ENCODE data around the gene PSMC3.
A peak's percentile ranks its signal among the peaks of the same experiment; 100 is the strongest.

PSMC3 gene

GRCh38 chr11:47413908-47414684 lies 12.1 kb downstream of the PSMC3 start:
- DNase-seq (ENCODE audit: low read depth in 2 of 2), result no peak

DNA sequence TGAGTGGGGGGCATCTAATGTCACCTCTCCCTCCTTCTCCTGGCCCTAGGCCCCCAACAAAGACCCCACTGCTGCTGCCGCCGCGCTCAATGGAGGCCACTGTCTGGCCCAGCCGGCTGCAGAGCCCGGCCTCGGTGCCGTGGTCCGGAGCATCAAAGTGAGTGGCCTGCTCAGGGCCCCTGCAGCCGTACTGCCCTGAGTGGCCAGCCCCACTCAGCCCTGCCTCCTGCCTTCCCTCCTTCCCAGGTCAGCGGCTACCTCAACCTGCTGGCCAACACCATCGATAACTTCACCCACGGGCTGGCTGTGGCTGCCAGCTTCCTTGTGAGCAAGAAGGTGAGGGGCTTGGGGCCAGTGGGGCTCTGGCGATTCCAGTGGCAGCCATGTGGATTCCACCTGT lies 12.9 kb downstream of the PSMC3 start:
- DNase-seq (ENCODE audit: low read depth in 2 of 2), result no peak

DNA sequence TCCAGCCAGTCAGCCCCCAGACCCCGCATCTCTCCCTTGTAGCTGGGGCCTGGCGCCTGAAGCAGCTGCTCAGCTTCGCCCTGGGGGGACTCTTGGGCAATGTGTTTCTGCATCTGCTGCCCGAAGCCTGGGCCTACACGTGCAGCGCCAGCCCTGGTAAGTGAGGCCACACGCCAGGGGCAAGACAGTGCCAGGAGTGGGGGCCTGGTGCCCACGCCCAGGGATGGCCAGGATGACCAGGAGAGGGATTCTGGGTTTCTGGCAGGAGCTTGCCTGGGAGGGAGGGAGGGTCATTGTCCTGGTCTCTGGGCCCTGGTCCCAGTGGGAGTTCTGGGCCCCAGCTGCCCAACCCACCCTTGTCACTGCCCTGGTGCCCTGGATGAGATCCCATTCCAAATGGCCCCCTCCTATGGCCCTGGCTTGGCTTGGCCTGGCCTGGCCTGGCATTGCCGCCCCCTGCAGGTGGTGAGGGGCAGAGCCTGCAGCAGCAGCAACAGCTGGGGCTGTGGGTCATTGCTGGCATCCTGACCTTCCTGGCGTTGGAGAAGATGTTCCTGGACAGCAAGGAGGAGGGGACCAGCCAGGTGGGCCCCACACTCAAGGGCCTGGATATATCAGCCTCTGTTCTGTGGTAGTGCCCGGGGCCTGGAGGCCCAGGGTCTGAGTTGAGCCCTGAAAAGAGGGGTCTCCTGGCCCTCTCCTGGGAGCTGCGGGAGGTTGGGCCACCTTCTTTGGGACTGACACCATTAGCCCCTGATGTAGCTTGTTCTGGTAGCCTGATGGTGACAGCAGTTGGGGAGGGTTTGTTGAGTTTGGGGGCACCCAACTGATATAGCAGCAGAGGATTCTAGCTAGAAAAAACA lies 14.1 kb downstream of the PSMC3 start:
- DNase-seq (ENCODE audit: low read depth in 2 of 2), result peak in 1 of 2 donors; percentile 57

DNA sequence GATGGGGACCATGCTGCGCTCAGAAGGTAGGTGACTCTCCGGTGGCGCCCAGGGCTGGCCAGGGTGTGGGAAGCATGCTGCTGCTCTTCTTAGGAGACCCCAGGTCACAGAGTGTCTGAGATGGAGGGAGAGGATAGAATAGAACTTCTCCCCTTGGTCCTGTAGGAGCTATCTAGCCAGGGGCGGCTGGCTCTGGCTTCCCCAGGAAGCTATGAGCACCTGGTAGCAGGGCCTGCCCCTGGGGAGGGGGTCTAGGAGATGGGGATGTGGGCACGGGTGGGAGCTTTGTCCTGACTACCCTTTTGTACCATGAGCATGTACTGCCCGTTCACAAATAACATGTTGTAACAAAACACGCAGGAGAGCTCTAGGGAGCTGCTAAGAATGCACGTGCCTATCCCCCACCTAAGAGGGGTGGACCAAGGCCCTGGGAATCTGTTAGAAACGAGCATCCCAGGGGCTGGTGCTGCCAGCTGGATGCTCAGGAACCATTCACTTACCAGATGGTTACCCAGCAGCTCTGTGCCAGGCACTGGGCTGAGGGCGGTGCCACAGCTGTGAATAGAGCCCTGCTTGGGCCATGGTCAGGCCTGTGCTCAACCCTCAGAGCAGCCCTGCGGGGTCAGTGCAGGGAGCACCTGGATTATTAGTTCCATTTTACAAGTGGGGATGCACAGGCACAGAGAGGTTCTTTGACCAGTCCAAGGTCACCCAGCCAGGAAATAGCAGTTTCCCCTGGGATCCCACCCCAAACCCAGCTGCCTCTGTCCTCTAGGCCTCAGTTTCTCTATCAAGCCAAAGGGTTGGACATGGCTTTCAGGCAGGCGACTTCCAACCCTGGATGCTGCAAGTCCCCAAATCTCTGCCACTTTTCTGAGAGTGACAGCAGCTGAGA lies 15.6 kb downstream of the PSMC3 start:
- no peak for DNase-seq (ENCODE audit: low read depth in 2 of 2)

- DNase-seq (ENCODE audit: low read depth in 2 of 2), result no peak
These were observed 16.5 kb downstream of the PSMC3 start for GRCh38 chr11:47409440-47410369.

DNA sequence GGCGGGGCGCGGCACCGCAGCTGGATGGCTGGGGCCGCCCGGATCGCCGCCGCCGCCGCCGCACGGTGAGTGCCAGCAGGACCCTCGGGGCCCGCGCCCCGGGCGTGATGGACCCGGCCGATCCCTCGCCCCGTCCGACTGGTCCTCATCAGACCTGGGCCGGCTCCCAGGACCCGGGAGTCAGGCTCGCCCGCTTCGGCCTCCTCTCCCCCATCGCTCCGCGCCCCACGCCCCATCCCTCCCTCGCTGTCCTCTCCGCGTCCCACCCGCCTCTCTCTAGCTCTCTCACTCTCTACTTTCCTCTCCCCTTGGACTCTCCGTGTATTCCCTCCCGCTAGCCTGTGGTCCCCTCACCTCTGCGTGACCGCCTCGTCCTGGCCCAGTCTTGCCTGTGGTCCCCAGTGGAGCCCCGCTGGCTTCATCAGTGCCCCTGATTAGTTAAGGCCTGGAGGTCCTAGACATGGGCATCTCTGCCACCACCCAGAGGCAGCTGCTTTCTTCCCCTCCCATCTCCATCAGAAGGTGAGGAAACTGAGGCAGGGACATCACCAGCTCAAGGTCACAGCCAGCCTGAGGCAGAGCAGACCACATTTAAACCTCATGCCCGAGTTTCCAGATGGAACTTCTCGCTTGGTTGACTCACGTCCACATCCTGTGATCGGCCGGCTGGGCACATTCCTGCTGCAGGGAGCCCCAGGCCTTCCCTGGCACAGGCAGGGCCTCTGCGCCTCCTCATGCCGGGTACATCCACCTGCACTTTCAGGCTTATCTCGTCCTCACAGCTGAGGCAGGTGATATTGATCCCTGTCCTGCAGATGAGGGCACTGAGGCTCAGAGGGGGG lies 17.4 kb downstream of the PSMC3 start:
- no peak for DNase-seq (ENCODE audit: low read depth in 2 of 2)

DNA sequence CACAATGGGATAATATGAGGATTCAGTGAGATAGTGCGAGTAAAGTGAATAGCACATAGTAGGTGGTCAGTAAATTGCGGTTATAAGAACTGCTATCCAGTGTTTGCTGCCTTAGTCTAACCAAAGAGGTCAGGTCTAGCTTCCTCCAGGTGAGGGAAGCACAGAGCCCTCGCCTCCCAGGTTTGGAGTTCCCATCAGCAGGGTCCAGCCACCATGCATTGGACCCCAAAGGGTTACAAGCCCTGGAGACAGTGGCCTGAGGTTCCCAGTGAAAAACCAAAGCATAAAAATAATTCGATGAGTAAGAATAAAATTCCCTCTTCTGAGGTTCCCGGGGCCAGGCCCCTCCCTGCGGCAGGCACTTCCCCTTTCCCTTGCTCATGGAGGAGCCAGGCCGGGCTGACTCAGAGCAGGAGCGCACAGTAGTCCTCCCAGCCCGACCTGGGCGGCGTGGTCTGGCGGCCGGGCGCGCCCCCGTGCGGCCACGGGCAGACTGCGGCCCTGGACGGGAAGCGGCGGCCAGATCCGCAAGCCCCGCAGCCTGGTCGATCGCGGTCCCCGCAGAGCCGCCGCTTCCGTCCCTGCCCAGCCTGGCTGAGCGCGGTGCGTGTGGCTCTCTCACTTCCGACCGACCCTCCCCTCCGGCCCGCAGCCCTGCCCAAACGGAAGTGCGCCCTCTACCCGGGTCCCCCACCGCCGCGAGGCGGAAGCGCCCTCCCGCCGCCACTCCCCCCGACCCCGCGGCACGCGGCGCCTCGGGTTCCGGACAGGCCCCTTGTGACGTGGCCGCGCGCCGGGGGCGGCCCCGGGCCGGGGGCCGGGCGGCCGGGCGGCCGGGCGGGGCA lies 18.3 kb downstream of the PSMC3 start, which contains the start of gene SLC39A13:
TSS of gene SLC39A13 (plus strand) at position 845 of the 845 bp plus-strand sequence. CDS start 1,505 bp downstream, outside the sequence.
- peak; percentile 89 for DNase-seq (ENCODE audit: low read depth in 2 of 2)

DNA sequence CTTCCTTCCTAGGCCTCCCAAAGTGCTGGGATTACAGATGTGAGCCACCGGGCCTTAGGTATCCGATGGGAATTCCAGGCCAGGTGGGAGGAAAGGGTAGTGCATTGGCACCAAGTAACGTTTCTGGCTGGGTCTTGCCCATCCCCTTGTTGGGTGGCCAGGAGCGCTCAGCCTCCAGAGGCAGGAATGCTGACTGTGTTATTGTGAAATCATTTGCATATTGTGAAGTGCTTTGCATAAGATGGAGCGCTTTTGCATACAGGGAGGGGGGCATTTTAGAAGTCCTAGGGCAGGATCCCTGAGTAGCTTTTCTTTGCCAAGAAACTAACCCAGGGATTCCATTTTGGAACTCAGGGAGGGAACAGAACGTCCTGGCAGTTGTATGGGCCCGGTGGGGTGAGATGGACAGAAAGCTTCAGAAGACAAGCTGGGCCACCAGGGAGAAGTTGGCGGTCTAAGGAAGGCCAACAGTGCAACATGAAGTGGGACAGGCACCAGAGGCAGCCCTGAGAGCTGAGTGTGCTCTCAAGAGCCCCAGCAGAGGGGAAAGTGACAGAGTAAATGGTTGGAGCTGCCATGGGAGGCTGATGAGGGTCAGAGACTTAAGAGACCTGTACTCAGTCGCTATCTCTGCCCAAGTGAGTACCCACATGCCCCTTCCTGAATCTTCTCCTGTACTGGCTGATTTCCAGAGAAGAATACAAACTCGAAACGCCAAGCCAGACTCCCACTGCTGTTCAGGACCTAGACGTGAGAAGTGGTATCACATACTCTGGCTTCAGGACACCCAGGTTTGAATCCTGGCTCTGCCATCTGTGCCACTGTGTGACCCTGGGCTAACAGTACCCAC lies 19.1 kb downstream of the PSMC3 start:
- no peak for DNase-seq (ENCODE audit: low read depth in 2 of 2)

GRCh38 chr11:47403571-47403970 lies 22.7 kb downstream of the PSMC3 start:
- no peak for DNase-seq (ENCODE audit: low read depth in 2 of 2)

- no peak for DNase-seq (ENCODE audit: low read depth in 2 of 2)
These were observed 23.1 kb downstream of the PSMC3 start for GRCh38 chr11:47403135-47403534.

GRCh38 chr11:47400768-47401279 lies 25.4 kb downstream of the PSMC3 start:
- no peak for DNase-seq (ENCODE audit: low read depth in 2 of 2)

DNA sequence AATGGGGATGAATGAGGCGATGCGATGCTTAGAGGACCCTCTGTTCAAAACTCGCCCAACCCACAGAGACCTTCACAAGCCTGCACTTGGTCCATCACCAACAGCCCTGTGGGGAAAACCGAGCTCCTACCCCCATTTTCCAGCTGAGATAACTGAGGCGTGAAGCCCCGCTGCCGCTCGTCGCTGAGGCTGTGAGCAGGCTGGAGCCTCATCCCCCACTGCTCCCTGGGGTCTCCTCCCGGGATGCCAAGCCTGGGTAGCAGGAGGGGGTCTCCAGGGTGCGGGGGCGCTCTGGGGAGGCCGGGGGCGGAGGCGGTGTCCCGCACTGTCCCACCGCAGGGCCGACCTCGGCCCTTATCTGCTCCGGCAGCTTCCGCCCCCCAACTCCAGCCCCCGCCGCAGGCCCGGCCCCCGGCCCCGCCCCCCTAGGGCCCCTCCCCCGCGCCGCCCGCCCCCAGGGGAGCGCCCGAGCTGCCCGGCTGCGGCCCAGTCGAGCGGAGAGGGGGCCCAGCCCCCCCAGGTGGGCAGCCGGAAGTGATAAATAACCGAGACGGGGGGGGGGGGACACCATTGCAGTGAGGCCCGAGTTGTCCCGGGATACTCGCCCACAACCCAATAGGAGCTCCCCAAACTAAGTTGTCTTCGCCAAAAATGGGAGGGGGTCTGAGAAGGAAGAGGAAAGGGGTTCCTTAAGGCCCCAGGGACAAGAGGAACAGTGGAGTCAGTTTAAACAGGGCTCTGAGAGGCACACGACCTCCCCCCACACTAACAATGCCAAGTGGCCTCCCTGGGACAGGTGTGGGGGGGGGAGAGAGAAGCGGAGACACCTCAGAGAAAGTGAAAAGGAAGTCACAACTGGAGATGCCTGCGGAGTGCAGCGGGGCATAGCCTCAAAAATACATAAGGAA lies 26.1 kb downstream of the PSMC3 start:
- peak in 1 of 2 donors; percentile 39 for DNase-seq (ENCODE audit: low read depth in 2 of 2)

DNA sequence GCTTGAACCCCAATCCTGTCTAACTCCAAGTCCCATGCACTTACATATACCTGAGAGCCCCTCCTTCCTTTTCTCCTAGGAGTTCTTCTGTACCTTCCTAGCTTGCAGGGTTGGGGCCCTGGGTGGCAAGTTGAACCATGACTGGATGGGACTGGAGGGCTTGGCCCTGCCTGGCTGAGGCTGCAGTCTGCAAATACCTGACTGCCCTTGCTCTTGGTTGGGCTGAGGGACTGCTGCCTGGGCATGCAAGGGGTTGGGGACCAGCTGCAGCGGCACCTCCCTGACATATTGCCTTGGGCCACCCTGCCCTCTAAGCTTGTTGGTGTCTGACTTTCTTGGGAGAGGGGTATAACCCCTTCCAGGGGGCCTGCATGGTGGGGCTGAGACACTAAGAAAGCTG lies 27.7 kb downstream of the PSMC3 start:
- DNase-seq (ENCODE audit: low read depth in 2 of 2), result no peak

GRCh38 chr11:47398011-47398410 lies 28.2 kb downstream of the PSMC3 start:
- no peak for DNase-seq (ENCODE audit: low read depth in 2 of 2)

DNA sequence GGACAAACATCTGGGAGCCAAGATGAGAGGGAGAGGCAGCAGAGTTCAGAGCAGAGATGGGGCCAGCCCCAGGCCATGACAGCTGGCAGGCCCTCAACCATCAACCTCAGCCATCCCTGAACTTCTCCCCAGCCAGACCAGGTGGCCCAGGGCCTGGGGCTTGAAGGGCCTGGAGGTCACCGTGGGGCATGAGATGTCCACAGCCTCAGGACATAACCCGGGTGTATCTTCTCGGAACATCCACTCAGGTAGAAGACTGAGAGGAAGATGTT lies 30.3 kb downstream of the PSMC3 start:
- DNase-seq (ENCODE audit: low read depth in 2 of 2), result no peak

DNA sequence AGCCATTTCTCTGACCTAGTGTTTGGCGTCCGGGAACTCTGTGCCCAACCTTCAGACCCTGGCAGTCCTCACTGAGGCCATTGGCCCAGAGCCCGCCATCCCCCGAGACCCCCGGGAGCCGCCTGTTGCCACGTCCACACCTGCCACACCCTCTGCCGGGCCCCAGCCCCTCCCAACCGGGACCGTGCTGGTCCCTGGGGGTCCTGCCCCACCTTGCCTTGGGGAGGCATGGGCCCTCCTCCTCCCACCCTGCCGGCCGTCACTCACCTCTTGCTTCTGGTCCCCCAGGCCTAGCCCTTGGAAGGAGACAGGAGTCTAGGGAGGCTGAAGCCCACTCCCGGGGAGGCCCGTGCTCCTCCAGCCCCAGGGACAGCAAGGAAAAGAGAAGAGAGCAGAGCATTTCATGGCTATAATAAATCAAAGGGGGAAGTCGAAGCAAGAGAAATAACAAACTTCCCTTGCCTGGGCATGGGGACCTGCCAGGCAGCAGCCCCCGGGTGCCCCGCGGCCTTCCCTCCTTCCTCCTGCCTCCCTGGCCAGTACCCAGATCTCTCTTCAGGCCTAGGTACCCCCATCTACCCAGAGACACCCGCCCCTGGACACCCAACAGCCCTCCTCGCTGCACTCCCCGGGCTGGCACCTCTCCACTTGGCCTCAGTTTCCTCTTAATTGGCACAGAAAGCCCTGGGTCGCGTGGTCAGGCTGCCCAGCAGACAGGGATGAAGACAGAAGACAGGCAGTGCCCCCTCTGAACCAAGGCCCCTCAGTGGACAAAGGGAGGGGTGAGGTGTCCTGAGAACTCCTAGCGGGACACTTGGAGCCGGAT lies 30.8 kb downstream of the PSMC3 start:
- no peak for DNase-seq (ENCODE audit: low read depth in 2 of 2)

Measured in stimulated activated CD4-positive, alpha-beta T cell treated with anti-CD3 and anti-CD28 coated beads, Interleukin-1b, Interleukin-23, amount 100 ng/mL, for 4 hours (primary cell).